ENCODE measurements around the gene CUL9. TPM values are rescaled to one million over a fixed set of nuclear protein-coding genes. Genes with fewer than 3 reads are reported as not detected.
A peak's percentile ranks its signal among the peaks of the same experiment; 100 is the strongest.

CUL9 gene
- total and polyA plus RNA-seq, 11 donors, result 6.5 to 22.3 (median 12.5) TPM

DNA sequence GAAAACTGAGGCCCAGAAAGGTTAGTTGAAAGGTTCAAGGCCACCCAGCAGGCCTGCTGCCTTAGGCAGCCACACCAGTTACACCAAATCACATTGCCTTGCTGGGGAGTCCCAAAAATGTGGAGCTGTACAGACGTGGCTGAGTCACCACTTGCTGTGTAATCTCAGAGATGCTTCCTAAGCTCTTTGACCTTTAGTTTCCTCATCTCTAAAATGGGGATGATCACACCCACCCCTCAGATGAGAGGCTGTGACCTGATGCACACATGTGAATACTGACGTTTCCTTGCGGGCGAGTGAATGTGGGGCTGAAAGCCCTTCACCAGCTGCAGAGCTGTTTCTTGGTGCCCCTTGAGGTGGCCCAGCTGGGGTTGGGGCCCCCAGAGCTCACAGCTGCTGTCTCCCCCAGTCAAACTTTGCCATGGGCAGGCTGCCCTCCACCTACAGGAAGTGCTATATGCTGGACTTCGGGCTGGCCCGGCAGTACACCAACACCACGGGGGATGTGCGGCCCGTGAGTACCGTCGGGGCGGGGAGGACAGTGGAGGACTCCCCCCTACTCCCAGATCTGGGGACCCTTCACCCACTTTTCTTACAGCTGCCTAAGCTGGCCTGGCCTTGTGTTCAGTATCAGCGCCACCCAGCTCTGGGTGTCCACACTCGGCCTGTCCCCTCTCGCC lies 72.3 kb downstream of the CUL9 start:
- peaks cover 0 to 26% (median 10%) of the 10 kb centered on the region in 9 donors for H3K27me3 ChIP-seq
- H3K4me3 ChIP-seq, result no peak overlapping the region
- intact Hi-C loops (cut with DNase I), result loop anchor here in 1 of 10 donors (10.0 kb wide), 1 partner anchor 251 kb away; no protein-coding TSS in a partner anchor
- H3K9me3 ChIP-seq, result no peaks in the 10 kb centered on the region
- DNase-seq, result peak in 1 of 5 donors; percentile 20
- no peaks in the 10 kb centered on the region for H3K4me1 ChIP-seq
- H3K36me3 ChIP-seq, result no peaks in the 10 kb centered on the region
- no peak for ATAC-seq
- no peak overlapping the region for H3K27ac ChIP-seq
- 79 to 91% (median 85%) methylated on average over 12 to 15 of the region's 15 CpGs for WGBS, 4 donors
- TF ChIP-seq, protein P1, sequence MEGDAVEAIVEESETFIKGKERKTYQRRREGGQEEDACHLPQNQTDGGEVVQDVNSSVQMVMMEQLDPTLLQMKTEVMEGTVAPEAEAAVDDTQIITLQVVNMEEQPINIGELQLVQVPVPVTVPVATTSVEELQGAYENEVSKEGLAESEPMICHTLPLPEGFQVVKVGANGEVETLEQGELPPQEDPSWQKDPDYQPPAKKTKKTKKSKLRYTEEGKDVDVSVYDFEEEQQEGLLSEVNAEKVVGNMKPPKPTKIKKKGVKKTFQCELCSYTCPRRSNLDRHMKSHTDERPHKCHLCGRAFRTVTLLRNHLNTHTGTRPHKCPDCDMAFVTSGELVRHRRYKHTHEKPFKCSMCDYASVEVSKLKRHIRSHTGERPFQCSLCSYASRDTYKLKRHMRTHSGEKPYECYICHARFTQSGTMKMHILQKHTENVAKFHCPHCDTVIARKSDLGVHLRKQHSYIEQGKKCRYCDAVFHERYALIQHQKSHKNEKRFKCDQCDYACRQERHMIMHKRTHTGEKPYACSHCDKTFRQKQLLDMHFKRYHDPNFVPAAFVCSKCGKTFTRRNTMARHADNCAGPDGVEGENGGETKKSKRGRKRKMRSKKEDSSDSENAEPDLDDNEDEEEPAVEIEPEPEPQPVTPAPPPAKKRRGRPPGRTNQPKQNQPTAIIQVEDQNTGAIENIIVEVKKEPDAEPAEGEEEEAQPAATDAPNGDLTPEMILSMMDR (IDR thresholded peaks at IDR 0.05), result no peak
- no peak for TF ChIP-seq POLR2A (IDR thresholded peaks at IDR 0.05)

DNA sequence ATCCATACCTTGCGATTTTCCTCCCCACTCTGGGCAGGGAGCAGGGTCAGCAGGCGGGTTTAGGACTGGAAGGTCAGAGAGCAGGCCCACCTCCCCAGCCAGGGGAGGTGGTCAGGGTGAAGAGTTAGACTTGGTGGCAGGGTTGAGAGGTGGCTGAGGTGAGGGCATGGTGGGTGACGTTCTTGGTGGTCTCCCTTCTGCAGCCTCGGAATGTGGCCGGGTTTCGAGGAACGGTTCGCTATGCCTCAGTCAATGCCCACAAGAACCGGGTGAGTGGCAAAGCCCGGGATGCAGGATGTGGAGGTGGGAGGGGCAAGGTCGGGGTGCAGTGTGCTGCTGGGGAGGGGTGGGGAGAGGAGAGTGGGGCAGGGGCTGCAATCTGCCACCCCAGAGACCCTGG lies 72.8 kb downstream of the CUL9 start:
- no peak for DNase-seq
- WGBS, 4 donors, result 74 to 90% (median 79%) methylated on average over 11 of the region's 11 CpGs
- intact Hi-C loops (cut with DNase I), result loop anchor here in 1 of 10 donors (10.0 kb wide), 1 partner anchor 250 kb away; no protein-coding TSS in a partner anchor
- no peaks in the 10 kb centered on the region for H3K36me3 ChIP-seq
- peaks cover 0 to 5% (median 0%) of the 10 kb centered on the region in 12 donors for H3K4me1 ChIP-seq
- peaks cover 0 to 26% (median 10%) of the 10 kb centered on the region in 9 donors for H3K27me3 ChIP-seq
- TF ChIP-seq, protein P1 (IDR thresholded peaks at IDR 0.05), result no peak
- no peak for TF ChIP-seq POLR2A (IDR thresholded peaks at IDR 0.05)
- no peak overlapping the region for H3K27ac ChIP-seq
- H3K9me3 ChIP-seq, result no peaks in the 10 kb centered on the region
- no peak overlapping the region for H3K4me3 ChIP-seq
- no peak for ATAC-seq

DNA sequence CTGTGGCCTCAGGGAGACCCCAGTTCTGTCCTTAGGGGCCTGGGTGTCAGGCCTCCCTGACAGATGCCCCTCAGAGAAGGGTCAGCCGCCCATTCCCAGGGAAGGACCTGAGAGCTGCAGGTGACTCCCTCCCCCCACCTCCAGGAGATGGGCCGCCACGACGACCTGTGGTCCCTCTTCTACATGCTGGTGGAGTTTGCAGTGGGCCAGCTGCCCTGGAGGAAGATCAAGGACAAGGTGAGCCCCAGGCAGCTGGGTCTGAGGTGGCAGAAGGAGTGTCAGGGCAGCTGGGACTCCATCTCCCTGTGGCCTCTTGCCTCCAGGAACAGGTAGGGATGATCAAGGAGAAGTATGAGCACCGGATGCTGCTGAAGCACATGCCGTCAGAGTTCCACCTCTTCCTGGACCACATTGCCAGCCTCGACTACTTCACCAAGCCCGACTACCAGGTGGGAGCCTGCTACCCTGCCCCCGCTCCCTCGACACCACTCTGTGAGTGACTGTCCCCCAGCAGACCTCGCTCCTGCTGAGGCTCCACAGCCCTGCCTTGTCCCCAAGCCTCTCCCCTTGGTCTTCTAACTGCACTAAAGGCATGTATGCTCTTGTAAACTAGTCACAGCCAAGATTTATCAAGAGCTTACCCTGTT lies 73.5 kb downstream of the CUL9 start:
- Histone ChIP-seq H3K4me3 (no peak overlapping the region), H3K36me3 (no peaks in the 10 kb centered on the region), H3K27ac (no peak overlapping the region), H3K9me3 (no peaks in the 10 kb centered on the region), H3K27me3 (peaks cover 0 to 26% (median 10%) of the 10 kb centered on the region in 9 donors), H3K4me1 (peaks cover 0 to 10% (median 0%) of the 10 kb centered on the region in 12 donors)
- no peak for ATAC-seq
- DNase-seq, result no peak
- WGBS, 4 donors, result 76 to 79% (median 78%) methylated on average over 11 of the region's 11 CpGs
- intact Hi-C loops (cut with DNase I), result loop anchor here in 1 of 10 donors (10.0 kb wide), 1 partner anchor 249 kb away; no protein-coding TSS in a partner anchor
- TF ChIP-seq, protein P1 (IDR thresholded peaks at IDR 0.05), result no peak
- TF ChIP-seq POLR2A (IDR thresholded peaks at IDR 0.05), result no peak

DNA sequence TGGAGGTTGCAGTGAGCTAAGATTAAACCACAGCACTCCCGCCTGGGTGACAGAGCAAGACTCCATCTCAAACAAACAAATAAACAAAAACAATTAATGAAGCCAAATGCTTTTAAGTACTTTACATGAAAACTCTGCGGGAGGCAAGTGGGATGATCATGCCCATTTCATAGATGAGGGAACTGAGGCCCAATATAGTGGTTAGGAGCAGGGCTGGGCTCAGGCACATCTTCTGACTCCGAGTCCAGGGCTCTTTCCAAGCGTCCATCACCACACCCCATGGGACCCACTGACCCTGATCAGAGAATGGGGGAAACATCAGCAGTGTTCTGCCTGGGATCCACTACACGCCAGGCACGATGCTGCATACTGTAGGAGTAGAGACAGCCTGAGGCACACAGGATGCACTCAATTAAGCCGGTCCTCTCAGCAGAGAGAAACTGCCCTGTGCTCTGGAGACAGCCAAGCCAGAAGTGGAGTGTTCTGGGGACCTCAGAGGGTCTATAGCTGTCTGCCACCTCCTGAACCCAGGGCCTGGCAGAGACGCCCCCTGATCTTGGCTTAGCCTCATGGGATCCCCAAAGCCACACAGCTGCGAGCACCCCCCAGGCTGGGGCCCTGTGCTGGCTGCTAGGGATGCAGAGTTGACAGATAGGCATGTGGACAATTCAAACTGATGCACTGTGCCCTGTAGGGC lies 74.8 kb downstream of the CUL9 start:
- WGBS, 4 donors, result 85 to 92% (median 88%) methylated on average over 8 to 9 of the region's 9 CpGs

More for the DNA sequence above, 74.8 kb downstream of the CUL9 start:
- Histone ChIP-seq H3K4me1 (peaks cover 0 to 10% (median 0%) of the 10 kb centered on the region in 12 donors), H3K9me3 (no peaks in the 10 kb centered on the region), H3K4me3 (no peak overlapping the region), H3K27me3 (peaks cover 0 to 18% (median 2%) of the 10 kb centered on the region in 9 donors), H3K27ac (no peak overlapping the region), H3K36me3 (no peaks in the 10 kb centered on the region)
- ATAC-seq (no peak), DNase-seq (no peak)
- intact Hi-C loops (cut with DNase I), result loop anchor here in 1 of 10 donors (10.0 kb wide), 1 partner anchor 248 kb away; no protein-coding TSS in a partner anchor
- TF ChIP-seq, protein P1 (IDR thresholded peaks at IDR 0.05), result no peak
- TF ChIP-seq POLR2A (IDR thresholded peaks at IDR 0.05), result no peak
